ENCODE data around the gene THBS3. TPM values are rescaled to one million over a fixed set of nuclear protein-coding genes. Genes with fewer than 3 reads are reported as not detected.
"Not testable (repeated sequence)": the region's sequence is repeated elsewhere in the genome, so short reads cannot be mapped to it uniquely, and the experiment has no call there.

The THBS3 gene
- total and polyA plus RNA-seq, 4 donors, result 11.4 to 33.1 (median 24.4) TPM

DNA sequence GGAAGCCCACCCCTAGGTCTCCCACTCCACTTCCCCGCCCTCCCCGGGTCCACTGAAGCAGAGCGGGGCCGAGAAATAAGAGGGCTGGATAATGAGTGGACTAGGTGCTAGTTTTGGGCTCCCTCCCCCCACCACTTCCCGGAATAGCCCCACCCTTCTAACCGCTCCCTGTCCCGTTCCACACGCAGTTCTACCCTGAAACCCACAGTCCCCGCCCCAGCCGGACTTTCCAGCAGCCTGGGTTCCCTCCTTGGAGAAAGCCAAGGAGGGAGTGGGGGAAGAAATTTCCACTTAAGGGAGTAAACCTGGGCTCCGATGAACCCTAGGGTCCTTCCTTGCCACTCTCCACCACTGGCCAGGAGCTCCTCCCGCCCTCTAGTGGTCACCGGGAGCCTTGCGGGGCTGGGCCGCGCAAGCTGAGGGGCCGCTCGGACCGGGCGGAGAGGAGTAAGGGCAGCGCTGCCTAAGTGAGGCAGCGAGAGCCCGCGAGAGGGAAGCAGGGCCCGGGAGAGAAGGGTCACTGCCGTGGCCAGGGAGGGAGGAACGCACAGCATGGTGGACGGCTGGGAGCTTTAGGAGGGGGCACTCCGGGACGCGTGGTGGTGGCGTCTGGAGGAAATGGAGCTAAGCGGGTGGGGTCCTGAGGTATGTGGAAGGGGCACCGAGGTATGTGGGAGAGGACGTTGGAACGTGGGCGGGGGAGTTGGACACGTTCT, 14.3 kb downstream of the THBS3 start:
- peaks cover 0 to 31% (median 8%) of the 10 kb centered on the region in 5 donors for H3K4me1 ChIP-seq (ENCODE audit: control insufficient read depth in 5 of 5, insufficient read depth in 5 of 5, low read length in 5 of 5)

DNA sequence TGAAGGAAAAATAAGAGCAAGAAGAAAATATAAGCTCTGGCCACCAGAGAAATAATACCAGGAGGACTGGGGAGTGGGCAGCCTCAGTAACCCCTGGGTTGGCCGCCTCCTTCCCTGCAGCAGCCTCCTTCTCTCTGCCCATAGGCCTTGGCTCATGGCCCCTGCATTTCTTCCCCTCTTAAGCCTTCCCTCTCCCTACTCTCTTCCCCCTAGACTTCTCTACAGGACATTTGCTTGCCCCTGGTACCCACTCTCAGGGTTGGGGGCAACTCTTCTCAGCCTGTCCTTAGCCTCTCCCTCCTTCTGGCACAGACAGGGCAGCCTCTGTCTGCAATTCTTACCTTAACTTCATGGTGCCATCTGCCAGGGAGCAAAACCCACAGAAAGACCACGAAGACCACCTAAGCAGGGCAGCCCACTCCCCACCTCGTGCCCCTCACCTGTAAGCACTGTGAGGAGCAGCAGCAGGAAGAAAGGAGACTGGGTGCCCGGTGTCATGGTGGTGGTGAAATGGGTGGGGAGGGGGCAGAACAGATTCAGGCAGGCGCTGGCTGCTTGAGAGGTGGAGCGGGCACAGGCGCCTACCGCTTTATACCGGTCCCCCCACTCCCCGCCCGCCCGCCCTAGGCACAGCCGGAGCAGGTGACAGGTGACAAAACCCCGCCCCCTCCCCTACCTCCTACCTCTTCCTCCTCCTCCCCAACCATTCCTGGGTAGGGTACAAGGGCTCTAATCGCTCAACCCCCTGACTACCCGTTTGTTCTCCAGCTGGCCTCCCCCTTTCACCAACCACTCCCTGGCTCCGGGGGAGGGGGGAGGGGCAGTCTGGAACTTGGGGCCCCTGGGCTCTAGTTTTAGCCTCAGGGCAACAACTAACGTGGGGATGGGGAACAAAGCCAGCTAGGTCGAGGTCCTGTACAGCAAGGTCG, 15.1 kb downstream of the THBS3 start:
- Histone ChIP-seq H3K27ac (ENCODE audit: low read depth in 1 of 2, low read length in 1 of 2) (peak overlapping the region in 1 of 2 donors; percentile 95), H3K9me3 (ENCODE audit: control insufficient read depth in 4 of 4, insufficient read depth in 3 of 4, low read length in 3 of 4) (no peaks in the 10 kb centered on the region), H3K4me1 (ENCODE audit: control insufficient read depth in 5 of 5, insufficient read depth in 5 of 5, low read length in 5 of 5) (peaks cover 0 to 31% (median 8%) of the 10 kb centered on the region in 5 donors), H3K27me3 (ENCODE audit: control insufficient read depth in 3 of 3, insufficient read depth in 3 of 3, low read length in 2 of 3) (no peaks in the 10 kb centered on the region), H3K36me3 (ENCODE audit: control insufficient read depth in 4 of 4, insufficient read depth in 4 of 4, low read length in 4 of 4) (peaks cover 0 to 5% (median under 1%) of the 10 kb centered on the region in 4 donors), H3K9ac (ENCODE audit: insufficient read depth in 1 of 2, low read length in 2 of 2) (peak overlapping the region in 1 of 2 donors; percentile 67), H3K4me3 (peak overlapping the region; percentile 36)
- TF ChIP-seq, protein P1, sequence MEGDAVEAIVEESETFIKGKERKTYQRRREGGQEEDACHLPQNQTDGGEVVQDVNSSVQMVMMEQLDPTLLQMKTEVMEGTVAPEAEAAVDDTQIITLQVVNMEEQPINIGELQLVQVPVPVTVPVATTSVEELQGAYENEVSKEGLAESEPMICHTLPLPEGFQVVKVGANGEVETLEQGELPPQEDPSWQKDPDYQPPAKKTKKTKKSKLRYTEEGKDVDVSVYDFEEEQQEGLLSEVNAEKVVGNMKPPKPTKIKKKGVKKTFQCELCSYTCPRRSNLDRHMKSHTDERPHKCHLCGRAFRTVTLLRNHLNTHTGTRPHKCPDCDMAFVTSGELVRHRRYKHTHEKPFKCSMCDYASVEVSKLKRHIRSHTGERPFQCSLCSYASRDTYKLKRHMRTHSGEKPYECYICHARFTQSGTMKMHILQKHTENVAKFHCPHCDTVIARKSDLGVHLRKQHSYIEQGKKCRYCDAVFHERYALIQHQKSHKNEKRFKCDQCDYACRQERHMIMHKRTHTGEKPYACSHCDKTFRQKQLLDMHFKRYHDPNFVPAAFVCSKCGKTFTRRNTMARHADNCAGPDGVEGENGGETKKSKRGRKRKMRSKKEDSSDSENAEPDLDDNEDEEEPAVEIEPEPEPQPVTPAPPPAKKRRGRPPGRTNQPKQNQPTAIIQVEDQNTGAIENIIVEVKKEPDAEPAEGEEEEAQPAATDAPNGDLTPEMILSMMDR (IDR thresholded peaks at IDR 0.05; ENCODE audit: control extremely low read depth, extremely low read depth), result no peak
- DNase-seq (peak; percentile 70 to 86 (median 81)), ATAC-seq (ENCODE audit: insufficient read depth, low FRiP score) (peak; percentile 44)
- WGBS, 2 donors, result 22 to 36% methylated on average over 12 to 20 of the region's 20 CpGs

More for the DNA sequence above, 14.3 kb downstream of the THBS3 start:
- peak; percentile 92 to 94 (median 93) for DNase-seq
- WGBS, 2 donors, result 0 to 1% methylated on average over 38 of the region's 38 CpGs
- TF ChIP-seq, protein P1 (IDR thresholded peaks at IDR 0.05; ENCODE audit: control extremely low read depth, extremely low read depth), result peak; percentile 78
- H3K36me3 ChIP-seq (ENCODE audit: control insufficient read depth in 4 of 4, insufficient read depth in 4 of 4, low read length in 4 of 4), result peaks cover 0 to 10% (median 3%) of the 10 kb centered on the region in 4 donors
- H3K4me3 ChIP-seq, result peak overlapping the region; percentile 44
- H3K27me3 ChIP-seq (ENCODE audit: control insufficient read depth in 3 of 3, insufficient read depth in 3 of 3, low read length in 2 of 3), result no peaks in the 10 kb centered on the region
- H3K9ac ChIP-seq (ENCODE audit: insufficient read depth in 1 of 2, low read length in 2 of 2), result peak overlapping the region; percentile 29 to 48
- H3K9me3 ChIP-seq (ENCODE audit: control insufficient read depth in 4 of 4, insufficient read depth in 3 of 4, low read length in 3 of 4), result no peaks in the 10 kb centered on the region
- ATAC-seq (ENCODE audit: insufficient read depth, low FRiP score), result peak; percentile 79
- peak overlapping the region; percentile 57 to 95 for H3K27ac ChIP-seq (ENCODE audit: low read depth in 1 of 2, low read length in 1 of 2)

DNA sequence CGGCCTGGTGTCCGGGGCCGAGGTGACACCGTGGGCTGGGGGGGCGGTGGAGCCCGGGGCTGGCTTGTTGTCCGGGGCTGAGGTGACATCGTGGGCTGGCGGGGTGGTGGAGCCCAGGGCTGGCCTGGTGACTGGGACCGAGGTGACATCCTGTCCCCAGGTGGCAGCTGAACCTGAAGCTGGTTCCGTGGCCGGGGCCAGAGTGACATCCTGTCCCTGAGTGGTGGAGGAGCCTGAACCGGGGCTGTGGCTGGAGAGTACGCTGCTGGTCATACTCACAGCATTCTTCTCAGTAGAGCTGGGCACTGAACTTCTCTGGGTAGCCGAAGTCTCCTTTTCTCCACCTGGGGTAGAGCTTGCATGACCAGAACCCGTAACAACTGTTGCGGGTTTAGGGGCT, 15.8 kb downstream of the THBS3 start:
- Histone ChIP-seq H3K9ac (ENCODE audit: insufficient read depth in 1 of 2, low read length in 2 of 2) (no peak overlapping the region), H3K4me1 (ENCODE audit: control insufficient read depth in 5 of 5, insufficient read depth in 5 of 5, low read length in 5 of 5) (peaks cover 0 to 31% (median 8%) of the 10 kb centered on the region in 5 donors), H3K4me3 (peak overlapping the region; percentile 44), H3K36me3 (ENCODE audit: control insufficient read depth in 4 of 4, insufficient read depth in 4 of 4, low read length in 4 of 4) (peaks cover 0 to under 1% (median 0%) of the 10 kb centered on the region in 4 donors), H3K9me3 (ENCODE audit: control insufficient read depth in 4 of 4, insufficient read depth in 3 of 4, low read length in 3 of 4) (no peaks in the 10 kb centered on the region), H3K27ac (ENCODE audit: low read depth in 1 of 2, low read length in 1 of 2) (peak overlapping the region in 1 of 2 donors; percentile 73), H3K27me3 (ENCODE audit: control insufficient read depth in 3 of 3, insufficient read depth in 3 of 3, low read length in 2 of 3) (no peaks in the 10 kb centered on the region)
- TF ChIP-seq, protein P1 (IDR thresholded peaks at IDR 0.05; ENCODE audit: control extremely low read depth, extremely low read depth), result no peak
- no peak for DNase-seq
- 73 to 86% methylated on average over 16 to 17 of the region's 17 CpGs for WGBS, 2 donors
- ATAC-seq (ENCODE audit: insufficient read depth, low FRiP score), result no peak

DNA sequence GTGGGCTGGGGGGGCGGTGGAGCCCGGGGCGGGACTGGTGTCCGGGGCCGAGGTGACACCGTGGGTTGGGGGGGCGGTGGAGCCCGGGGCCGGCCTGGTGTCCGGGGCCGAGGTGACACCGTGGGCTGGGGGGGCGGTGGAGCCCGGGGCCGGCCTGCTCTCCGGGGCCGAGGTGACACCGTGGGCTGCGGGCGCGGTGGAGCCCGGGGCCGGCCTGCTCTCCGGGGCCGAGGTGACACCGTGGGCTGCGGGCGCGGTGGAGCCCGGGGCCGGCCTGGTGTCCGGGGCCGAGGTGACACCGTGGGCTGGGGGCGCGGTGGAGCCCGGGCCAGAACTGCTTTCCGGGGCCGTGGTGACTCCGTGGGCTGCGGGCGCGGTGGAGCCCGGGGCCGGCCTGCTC, 17.8 kb downstream of the THBS3 start:
- peaks cover 0 to 31% (median 10%) of the 10 kb centered on the region in 5 donors for H3K4me1 ChIP-seq (ENCODE audit: control insufficient read depth in 5 of 5, insufficient read depth in 5 of 5, low read length in 5 of 5)
- DNase-seq; H3K36me3 ChIP-seq (ENCODE audit: control insufficient read depth in 4 of 4, insufficient read depth in 4 of 4, low read length in 4 of 4); H3K9me3 ChIP-seq (ENCODE audit: control insufficient read depth in 4 of 4, insufficient read depth in 3 of 4, low read length in 3 of 4); H3K27me3 ChIP-seq (ENCODE audit: control insufficient read depth in 3 of 3, insufficient read depth in 3 of 3, low read length in 2 of 3); H3K27ac ChIP-seq (ENCODE audit: low read depth in 1 of 2, low read length in 1 of 2); H3K4me3 ChIP-seq; H3K9ac ChIP-seq (ENCODE audit: insufficient read depth in 1 of 2, low read length in 2 of 2); ATAC-seq (ENCODE audit: insufficient read depth, low FRiP score): not testable (repeated sequence)
- 75 to 91% methylated on average over 22 to 25 of the region's 45 CpGs for WGBS, 2 donors
